ENCODE data around the gene GAREM1. TPM values are rescaled to one million over a fixed set of nuclear protein-coding genes. Genes with fewer than 3 reads are reported as not detected.

The GAREM1 gene
- total RNA-seq, 1 donor from 2014 or later = 7.7 TPM

- H3K27me3 Mint-ChIP-seq (ENCODE audit: low read depth) = no peaks in the 10 kb centered on the region
- no peaks in the 10 kb centered on the region for H3K36me3 Mint-ChIP-seq (ENCODE audit: low read depth)
- no peak for TF ChIP-seq CTCF (IDR thresholded peaks at IDR 0.05)
- H3K4me1 Mint-ChIP-seq (ENCODE audit: low read depth) = peaks cover 31% of the 10 kb centered on the region
- DNase-seq (ENCODE audit: low spot score) = no peak
- no peak overlapping the region for H3K4me3 Mint-ChIP-seq (ENCODE audit: unreplicated experiment)
- H3K9me3 Mint-ChIP-seq (ENCODE audit: low read depth) = no peaks in the 10 kb centered on the region
- no peak overlapping the region for H3K27ac Mint-ChIP-seq (ENCODE audit: unreplicated experiment)
Measured at GRCh38 chr18:32379891-32380290, 90.8 kb downstream of the GAREM1 start.

GRCh38 chr18:32378705-32379104 lies 92.0 kb downstream of the GAREM1 start:
- no peaks in the 10 kb centered on the region for H3K9me3 Mint-ChIP-seq (ENCODE audit: low read depth)
- H3K36me3 Mint-ChIP-seq (ENCODE audit: low read depth) = no peaks in the 10 kb centered on the region
- no peak for DNase-seq (ENCODE audit: low spot score)
- TF ChIP-seq CTCF (IDR thresholded peaks at IDR 0.05) = no peak
- no peak overlapping the region for H3K4me3 Mint-ChIP-seq (ENCODE audit: unreplicated experiment)
- H3K4me1 Mint-ChIP-seq (ENCODE audit: low read depth) = peaks cover 30% of the 10 kb centered on the region
- no peaks in the 10 kb centered on the region for H3K27me3 Mint-ChIP-seq (ENCODE audit: low read depth)
- no peak overlapping the region for H3K27ac Mint-ChIP-seq (ENCODE audit: unreplicated experiment)

- H3K27me3 Mint-ChIP-seq (ENCODE audit: low read depth) = no peaks in the 10 kb centered on the region
- no peaks in the 10 kb centered on the region for H3K36me3 Mint-ChIP-seq (ENCODE audit: low read depth)
- DNase-seq (ENCODE audit: low spot score) = no peak
- peaks cover 15% of the 10 kb centered on the region for H3K4me1 Mint-ChIP-seq (ENCODE audit: low read depth)
- H3K4me3 Mint-ChIP-seq (ENCODE audit: unreplicated experiment) = no peak overlapping the region
- TF ChIP-seq CTCF (IDR thresholded peaks at IDR 0.05) = no peak
- no peaks in the 10 kb centered on the region for H3K9me3 Mint-ChIP-seq (ENCODE audit: low read depth)
- H3K27ac Mint-ChIP-seq (ENCODE audit: unreplicated experiment) = no peak overlapping the region
Measured at GRCh38 chr18:32373995-32374394, 96.7 kb downstream of the GAREM1 start.

- TF ChIP-seq CTCF (IDR thresholded peaks at IDR 0.05) = no peak
- Mint-ChIP-seq H3K27ac (ENCODE audit: unreplicated experiment) (no peak overlapping the region), H3K27me3 (ENCODE audit: low read depth) (no peaks in the 10 kb centered on the region), H3K4me1 (ENCODE audit: low read depth) (peaks cover 11% of the 10 kb centered on the region), H3K9me3 (ENCODE audit: low read depth) (no peaks in the 10 kb centered on the region), H3K4me3 (ENCODE audit: unreplicated experiment) (no peak overlapping the region), H3K36me3 (ENCODE audit: low read depth) (no peaks in the 10 kb centered on the region)
- no peak for DNase-seq (ENCODE audit: low spot score)
Measured at GRCh38 chr18:32373505-32373904, 97.2 kb downstream of the GAREM1 start.

- no peaks in the 10 kb centered on the region for H3K36me3 Mint-ChIP-seq (ENCODE audit: low read depth)
- H3K27ac Mint-ChIP-seq (ENCODE audit: unreplicated experiment) = no peak overlapping the region
- TF ChIP-seq CTCF (IDR thresholded peaks at IDR 0.05) = no peak
- no peaks in the 10 kb centered on the region for H3K27me3 Mint-ChIP-seq (ENCODE audit: low read depth)
- no peak overlapping the region for H3K4me3 Mint-ChIP-seq (ENCODE audit: unreplicated experiment)
- peaks cover 9% of the 10 kb centered on the region for H3K4me1 Mint-ChIP-seq (ENCODE audit: low read depth)
- no peak for DNase-seq (ENCODE audit: low spot score)
- no peaks in the 10 kb centered on the region for H3K9me3 Mint-ChIP-seq (ENCODE audit: low read depth)
Measured at GRCh38 chr18:32372381-32373061, 98.2 kb downstream of the GAREM1 start.

All from chondrocyte (in vitro differentiated cells).